GM12892 (cell line): Measurements from ENCODE around the gene ARID1B.

Experiments
- POLR2A ChIP-seq: IDR thresholded peaks from 2 replicates; pipeline ENCODE4 v1.6.1; 2011; ENCODE audit warnings: low read depth, low read length, control low read depth
- POLR2AphosphoS5 ChIP-seq: IDR thresholded peaks from 2 replicates; pipeline ENCODE4 v1.6.1; 2011; ENCODE audit warnings: low read depth, low read length, control low read depth
- TAF1 ChIP-seq: IDR thresholded peaks from 2 replicates; pipeline ENCODE4 v1.6.1; 2011; ENCODE audit warnings: low read depth, mild to moderate bottlenecking, control low read depth, low read length, borderline replicate concordance

- no peak for TF ChIP-seq POLR2A
- TF ChIP-seq TAF1 = no peak
- TF ChIP-seq POLR2AphosphoS5 = no peak
Observed at GRCh38 chr6:157079771-157080170, 302.6 kb downstream of the ARID1B start.
